Activated CD4-positive, alpha-beta T cell treated with anti-CD3 and anti-CD28 coated beads, Interleukin-2, amount 10 ng/mL, durations not matched to agents 7 days and 5 days (primary cell): Measurements from ENCODE around the gene HERC2. TPM values are rescaled to one million over a fixed set of nuclear protein-coding genes. Genes with fewer than 3 reads are reported as not detected.

Experiments
- CTCF ChIA-PET: fragments of 350-600 bp; sonication (Branson Sonifier 250); formaldehyde crosslinking; loops from one replicate; lab custom pipeline; 2021; ENCODE audit warnings: antibody characterized with exemption; lab: Charles Lee
- POLR2A ChIA-PET: fragments of 350-600 bp; sonication (Branson Sonifier 250); formaldehyde crosslinking; loops from one replicate; lab custom pipeline; 2021; ENCODE audit warnings: antibody characterized with exemption; lab: Charles Lee
- DNase-seq: peaks from one replicate; pipeline ENCODE4 v3.0.0-alpha.2; 2020
- H3K27ac Mint-ChIP-seq: one replicate; pipeline ENCODE4 v1.8.0; 2021; ENCODE audit warnings: mild to moderate bottlenecking, moderate library complexity, mixed read lengths
- H3K27me3 Mint-ChIP-seq: one replicate; pipeline ENCODE4 v1.8.0; 2021; ENCODE audit warnings: mixed read lengths
- H3K36me3 Mint-ChIP-seq: one replicate; pipeline ENCODE4 v1.8.0; 2021; ENCODE audit warnings: low read depth, mixed read lengths
- H3K4me1 Mint-ChIP-seq: one replicate; pipeline ENCODE4 v1.8.0; 2021; ENCODE audit warnings: mixed read lengths
- H3K4me3 Mint-ChIP-seq: one replicate; pipeline ENCODE4 v1.8.0; 2021; ENCODE audit warnings: mild to moderate bottlenecking, moderate library complexity, mixed read lengths
- H3K9me3 Mint-ChIP-seq: one replicate; pipeline ENCODE4 v1.8.0; 2021; ENCODE audit warnings: mixed read lengths
- total RNA-seq, 2 experiments: library from RNA; stranded (reverse); gene quantifications; one replicate each; pipeline ENCODE4 v1.2.3, GENCODE V29; 2021

Gene HERC2
- total RNA-seq, 2 experiments from 2014 or later, result 47.8 to 48.2 TPM

- Mint-ChIP-seq H3K4me1 (no peaks in the 10 kb centered on the region), H3K4me3 (no peak overlapping the region), H3K9me3 (no peaks in the 10 kb centered on the region), H3K27me3 (no peaks in the 10 kb centered on the region), H3K27ac (no peak overlapping the region), H3K36me3 (peaks cover 9% of the 10 kb centered on the region)
- ChIA-PET CTCF (interaction anchor here (0.6 to 1.7 kb wide), 3 partner anchors 11 to 49 kb away, joined by 3 to 4 read pairs (median 4); no protein-coding TSS in a partner anchor), POLR2A (no interaction called here)
- DNase-seq, result no peak
These were observed 207.0 kb downstream of the HERC2 start for GRCh38 chr15:28114721-28115622.

DNA sequence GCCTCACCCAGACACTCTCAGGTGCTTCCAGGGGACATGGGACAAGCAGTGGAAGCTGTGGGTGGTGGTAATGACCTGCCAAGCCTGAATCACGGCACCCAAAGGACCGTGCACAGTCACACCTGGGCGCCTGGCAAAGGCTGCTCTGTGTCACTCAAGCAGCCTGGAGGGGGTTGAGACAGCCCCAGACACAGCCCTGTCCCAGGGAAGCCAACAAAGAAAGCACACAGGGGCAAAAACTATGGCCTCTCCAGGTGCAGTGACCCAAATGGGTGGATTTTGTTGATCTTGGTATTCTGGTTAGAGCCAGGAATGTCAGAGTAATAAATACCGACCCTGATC is 207.9 kb downstream of the HERC2 start:
- H3K4me3 Mint-ChIP-seq, result no peak overlapping the region
- ChIA-PET CTCF (interaction anchor here (0.5 to 1.7 kb wide), 3 partner anchors 10 to 664 kb away, joined by 3 to 4 read pairs (median 3); no protein-coding TSS in a partner anchor), POLR2A (no interaction called here)
- peaks cover 7% of the 10 kb centered on the region for H3K36me3 Mint-ChIP-seq
- no peaks in the 10 kb centered on the region for H3K4me1 Mint-ChIP-seq
- no peaks in the 10 kb centered on the region for H3K9me3 Mint-ChIP-seq
- H3K27me3 Mint-ChIP-seq, result no peaks in the 10 kb centered on the region
- no peak overlapping the region for H3K27ac Mint-ChIP-seq
- no peak for DNase-seq

GRCh38 chr15:28113394-28114113 is 208.4 kb downstream of the HERC2 start:
- H3K27ac Mint-ChIP-seq, result no peak overlapping the region
- no peaks in the 10 kb centered on the region for H3K4me1 Mint-ChIP-seq
- H3K27me3 Mint-ChIP-seq, result no peaks in the 10 kb centered on the region
- ChIA-PET CTCF (interaction anchor here (0.5 to 1.7 kb wide), 2 partner anchors 12 to 665 kb away, joined by 3 to 4 read pairs; no protein-coding TSS in a partner anchor), POLR2A (no interaction called here)
- H3K36me3 Mint-ChIP-seq, result peaks cover 7% of the 10 kb centered on the region
- no peaks in the 10 kb centered on the region for H3K9me3 Mint-ChIP-seq
- no peak for DNase-seq
- H3K4me3 Mint-ChIP-seq, result no peak overlapping the region

DNA sequence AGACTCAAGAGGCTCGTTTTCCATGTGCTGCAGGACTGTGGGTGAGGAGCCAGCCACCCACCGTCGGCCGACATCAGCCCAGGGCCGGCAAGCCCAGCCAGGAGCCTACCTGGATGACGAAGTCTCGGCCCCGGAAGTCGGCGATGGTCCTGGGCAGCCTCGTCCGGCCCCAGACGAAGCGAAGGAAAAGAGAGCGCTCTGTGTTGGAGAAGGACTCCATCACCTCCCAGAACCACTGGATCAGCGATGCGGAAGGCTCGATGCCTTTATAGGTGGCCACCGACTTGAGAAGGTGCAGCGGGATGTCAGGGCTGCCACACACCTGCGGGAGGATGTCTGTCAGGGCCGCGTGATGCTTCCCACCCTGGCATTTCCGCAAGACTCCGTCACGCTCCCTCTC is 209.0 kb downstream of the HERC2 start:
- Mint-ChIP-seq H3K4me3 (no peak overlapping the region), H3K9me3 (no peaks in the 10 kb centered on the region), H3K27ac (no peak overlapping the region), H3K27me3 (peaks cover under 1% of the 10 kb centered on the region), H3K4me1 (peaks cover 1% of the 10 kb centered on the region), H3K36me3 (peaks cover 7% of the 10 kb centered on the region)
- DNase-seq, result no peak
- ChIA-PET CTCF (no interaction called here), POLR2A (no interaction called here)

- Mint-ChIP-seq H3K27me3 (peaks cover 3% of the 10 kb centered on the region), H3K27ac (no peak overlapping the region), H3K4me1 (peaks cover 6% of the 10 kb centered on the region), H3K36me3 (peaks cover 7% of the 10 kb centered on the region), H3K9me3 (no peaks in the 10 kb centered on the region), H3K4me3 (no peak overlapping the region)
- CTCF ChIA-PET, result interaction anchor here (0.6 kb wide), 1 partner anchor 27 kb away, joined by 3 read pairs; no protein-coding TSS in a partner anchor
- POLR2A ChIA-PET, result no interaction called here
- DNase-seq, result no peak
These were observed 209.7 kb downstream of the HERC2 start for GRCh38 chr15:28112101-28112760.

DNA sequence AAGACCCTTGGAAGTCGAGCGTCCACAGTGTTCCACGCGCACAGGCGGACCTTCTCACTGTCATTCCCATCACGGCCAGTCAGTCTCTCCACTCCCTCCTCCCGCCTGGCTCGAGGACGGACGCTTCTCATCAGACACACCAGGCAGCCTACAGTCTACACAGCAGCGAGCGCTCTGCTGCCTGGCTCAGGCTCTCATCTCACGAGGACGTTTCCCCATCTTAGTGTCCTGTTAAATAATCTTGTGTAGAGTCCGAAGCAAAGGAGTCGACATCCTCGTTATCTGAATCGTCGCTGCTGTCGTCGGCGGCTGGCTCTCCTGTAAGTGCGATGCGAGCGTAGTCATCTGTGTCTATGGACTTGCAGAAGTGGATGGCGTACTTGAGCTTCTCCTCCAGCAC is 210.4 kb downstream of the HERC2 start:
- DNase-seq, result no peak
- peaks cover 5% of the 10 kb centered on the region for H3K27me3 Mint-ChIP-seq
- ChIA-PET POLR2A (no interaction called here), CTCF (no interaction called here)
- no peak overlapping the region for H3K4me3 Mint-ChIP-seq
- H3K9me3 Mint-ChIP-seq, result no peaks in the 10 kb centered on the region
- peaks cover 7% of the 10 kb centered on the region for H3K36me3 Mint-ChIP-seq
- H3K27ac Mint-ChIP-seq, result no peak overlapping the region
- H3K4me1 Mint-ChIP-seq, result peaks cover 8% of the 10 kb centered on the region

- Mint-ChIP-seq H3K36me3 (peaks cover 7% of the 10 kb centered on the region), H3K27ac (no peak overlapping the region), H3K9me3 (no peaks in the 10 kb centered on the region), H3K4me3 (no peak overlapping the region), H3K27me3 (peaks cover 13% of the 10 kb centered on the region), H3K4me1 (peaks cover 14% of the 10 kb centered on the region)
- DNase-seq, result no peak
- CTCF ChIA-PET, result interaction anchor here (2.2 kb wide), 1 partner anchor 13 kb away, joined by 5 read pairs; no protein-coding TSS in a partner anchor
- POLR2A ChIA-PET, result no interaction called here
These were observed 211.5 kb downstream of the HERC2 start for GRCh38 chr15:28110481-28110881.

- POLR2A ChIA-PET, result no interaction called here
- Mint-ChIP-seq H3K27ac (no peak overlapping the region), H3K27me3 (peaks cover 15% of the 10 kb centered on the region), H3K4me3 (no peak overlapping the region), H3K36me3 (peaks cover 7% of the 10 kb centered on the region), H3K9me3 (no peaks in the 10 kb centered on the region), H3K4me1 (peaks cover 15% of the 10 kb centered on the region)
- no peak for DNase-seq
- CTCF ChIA-PET, result interaction anchor here (2.2 kb wide), 1 partner anchor 13 kb away, joined by 5 read pairs; no protein-coding TSS in a partner anchor
These were observed 212.1 kb downstream of the HERC2 start for GRCh38 chr15:28109626-28110455.

- no peak for DNase-seq
- Mint-ChIP-seq H3K9me3 (no peaks in the 10 kb centered on the region), H3K4me1 (peaks cover 16% of the 10 kb centered on the region), H3K4me3 (no peak overlapping the region), H3K27ac (no peak overlapping the region), H3K27me3 (peaks cover 20% of the 10 kb centered on the region), H3K36me3 (peaks cover 7% of the 10 kb centered on the region)
- ChIA-PET POLR2A (no interaction called here), CTCF (no interaction called here)
These were observed 214.1 kb downstream of the HERC2 start for GRCh38 chr15:28107904-28108275.

GRCh38 chr15:28107111-28107903 is 214.7 kb downstream of the HERC2 start:
- peaks cover 7% of the 10 kb centered on the region for H3K36me3 Mint-ChIP-seq
- no peak for DNase-seq
- H3K4me3 Mint-ChIP-seq, result peak overlapping the region; percentile 71
- H3K27me3 Mint-ChIP-seq, result peaks cover 20% of the 10 kb centered on the region
- no peaks in the 10 kb centered on the region for H3K9me3 Mint-ChIP-seq
- ChIA-PET POLR2A (no interaction called here), CTCF (no interaction called here)
- H3K4me1 Mint-ChIP-seq, result peaks cover 16% of the 10 kb centered on the region
- H3K27ac Mint-ChIP-seq, result no peak overlapping the region

- H3K36me3 Mint-ChIP-seq, result peaks cover 3% of the 10 kb centered on the region
- peaks cover 20% of the 10 kb centered on the region for H3K27me3 Mint-ChIP-seq
- no peak for DNase-seq
- CTCF ChIA-PET, result no interaction called here
- H3K27ac Mint-ChIP-seq, result no peak overlapping the region
- POLR2A ChIA-PET, result no interaction called here
- H3K9me3 Mint-ChIP-seq, result no peaks in the 10 kb centered on the region
- peak overlapping the region; percentile 45 for H3K4me3 Mint-ChIP-seq
- H3K4me1 Mint-ChIP-seq, result peaks cover 16% of the 10 kb centered on the region
These were observed 215.5 kb downstream of the HERC2 start for GRCh38 chr15:28106294-28107110.
